ENCODE data around the gene CATSPERD. TPM values are rescaled to one million over a fixed set of nuclear protein-coding genes. Genes with fewer than 3 reads are reported as not detected.

Gene CATSPERD
- total and polyA plus RNA-seq, 2 of the 4 experiments (the other 2 are of a cell fraction) = not detected

- H4K20me1 ChIP-seq (ENCODE audit: insufficient read depth, low read length) = peaks cover 7% of the 10 kb centered on the region
- no peak overlapping the region for H2AFZ ChIP-seq (replicated peaks; ENCODE audit: low read length, poor library complexity)
- H4K91ac ChIP-seq (ENCODE audit: insufficient read depth, low read depth, low read length) = no peak overlapping the region
- no peak for TF ChIP-seq ELK1 (IDR thresholded peaks at IDR 0.05; ENCODE audit: borderline replicate concordance, low read depth, low read length)
- TF ChIP-seq, protein P1, sequence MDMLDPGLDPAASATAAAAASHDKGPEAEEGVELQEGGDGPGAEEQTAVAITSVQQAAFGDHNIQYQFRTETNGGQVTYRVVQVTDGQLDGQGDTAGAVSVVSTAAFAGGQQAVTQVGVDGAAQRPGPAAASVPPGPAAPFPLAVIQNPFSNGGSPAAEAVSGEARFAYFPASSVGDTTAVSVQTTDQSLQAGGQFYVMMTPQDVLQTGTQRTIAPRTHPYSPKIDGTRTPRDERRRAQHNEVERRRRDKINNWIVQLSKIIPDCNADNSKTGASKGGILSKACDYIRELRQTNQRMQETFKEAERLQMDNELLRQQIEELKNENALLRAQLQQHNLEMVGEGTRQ (IDR thresholded peaks at IDR 0.05; ENCODE audit: low read depth, low read length) = no peak
- no peak for TF ChIP-seq BHLHE40 (IDR thresholded peaks at IDR 0.05; ENCODE audit: low read depth, low read length)
- no peak for TF ChIP-seq RCOR1 (IDR thresholded peaks at IDR 0.05; ENCODE audit: insufficient replicate concordance, low read length)
- H4K5ac ChIP-seq (ENCODE audit: low read depth, low read length) = no peak overlapping the region
- WGBS, 2 experiments (ENCODE audit: extremely low coverage in 2 of 2, insufficient read length in 1 of 2) = 96% methylated on average over 7 of the region's 18 CpGs; no CpG with 5 or more reads in 1 of the 2 experiments
- H3K9me3 ChIP-seq (ENCODE audit: control insufficient read depth, insufficient read depth, low read length) = no peaks in the 10 kb centered on the region
- H3K23ac ChIP-seq (ENCODE audit: low read depth, low read length) = no peak overlapping the region
- no peak overlapping the region for H3K27ac ChIP-seq (ENCODE audit: insufficient read depth, low read length)
- peaks cover 0 to 11% of the 10 kb centered on the region in 2 experiments; a peak in 2 of 4 replicates for H3K79me1 ChIP-seq (ENCODE audit: low read depth in 1 of 2, low read length in 2 of 2)
- H3K9me1 ChIP-seq (ENCODE audit: insufficient read depth, low read length) = 0 out of 2 replicates have a peak, but pooled peaks cover 3% of the 10 kb centered on the region
- H3K27me3 ChIP-seq (ENCODE audit: control insufficient read depth, insufficient read depth, low read length) = no peaks in the 10 kb centered on the region
- ChIA-PET POLR2A (ENCODE audit: unreplicated experiment) (no interaction called here), CTCF (no interaction called here)
- no peak overlapping the region for H3K4me3 ChIP-seq (ENCODE audit: insufficient read depth, low read depth, low read length)
- in situ Hi-C loops (cut with MboI; ENCODE audit: low sequenced_read_pairs) = no loop called here
- H2AK5ac ChIP-seq (ENCODE audit: low read depth, low read length) = no peak overlapping the region
- H3K18ac ChIP-seq (ENCODE audit: low read depth, low read length) = no peak overlapping the region
- H2BK20ac ChIP-seq (ENCODE audit: low read depth, low read length) = no peak overlapping the region
- peaks cover 21% of the 10 kb centered on the region for H3K36me3 ChIP-seq (ENCODE audit: control insufficient read depth, insufficient read depth, low read length)
- ATAC-seq (ENCODE audit: low read depth) (no peak), DNase-seq (no peak)
- no peak overlapping the region for H3K4me2 ChIP-seq (ENCODE audit: low read depth, low read length)
- no peak overlapping the region for H3K14ac ChIP-seq (replicated peaks; ENCODE audit: low read depth, low read length)
- H3K9ac ChIP-seq (ENCODE audit: low read depth, low read length) = no peak overlapping the region
- 0 out of 2 replicates have a peak, but pooled peaks cover 2% of the 10 kb centered on the region for H3K4me1 ChIP-seq (ENCODE audit: control insufficient read depth, insufficient read depth, low read length)
- H3K56ac ChIP-seq (ENCODE audit: extremely low read depth, insufficient read depth, low read length) = no peak overlapping the region
- BruUV-seq (replicated peaks) = no TSS peak
- no peak overlapping the region for H2AK9ac ChIP-seq (replicated peaks; ENCODE audit: low read depth, low read length, poor library complexity)
- dilution Hi-C loops (cut with HindIII; ENCODE audit: low sequenced_read_pairs, unreplicated experiment) = no loop called here
- H2BK120ac ChIP-seq (ENCODE audit: low read depth, low read length) = no peak overlapping the region
- intact Hi-C loops (cut with micrococcal nuclease) = loop anchor here (10.0 kb wide), 1 partner anchor 663 kb away; the partner anchor contains the start of gene SLC25A23
- no peak overlapping the region for H4K8ac ChIP-seq (ENCODE audit: low read depth in 2 of 2, low read length in 2 of 2)
- no peak overlapping the region for H3K4ac ChIP-seq (ENCODE audit: low read depth, low read length)
- no peak overlapping the region for H2BK5ac ChIP-seq (ENCODE audit: low read depth, low read length, poor library complexity, severe bottlenecking)
- H2BK15ac ChIP-seq (ENCODE audit: low read depth, low read length) = no peak overlapping the region
Observed at GRCh38 chr19:5792224-5792623, 71.8 kb downstream of the CATSPERD start.
